ENCODE measurements around the gene RHBDD2.
"Not testable (repeated sequence)": the region's sequence is repeated elsewhere in the genome, so short reads cannot be mapped to it uniquely, and the experiment has no call there.

The RHBDD2 gene

DNA sequence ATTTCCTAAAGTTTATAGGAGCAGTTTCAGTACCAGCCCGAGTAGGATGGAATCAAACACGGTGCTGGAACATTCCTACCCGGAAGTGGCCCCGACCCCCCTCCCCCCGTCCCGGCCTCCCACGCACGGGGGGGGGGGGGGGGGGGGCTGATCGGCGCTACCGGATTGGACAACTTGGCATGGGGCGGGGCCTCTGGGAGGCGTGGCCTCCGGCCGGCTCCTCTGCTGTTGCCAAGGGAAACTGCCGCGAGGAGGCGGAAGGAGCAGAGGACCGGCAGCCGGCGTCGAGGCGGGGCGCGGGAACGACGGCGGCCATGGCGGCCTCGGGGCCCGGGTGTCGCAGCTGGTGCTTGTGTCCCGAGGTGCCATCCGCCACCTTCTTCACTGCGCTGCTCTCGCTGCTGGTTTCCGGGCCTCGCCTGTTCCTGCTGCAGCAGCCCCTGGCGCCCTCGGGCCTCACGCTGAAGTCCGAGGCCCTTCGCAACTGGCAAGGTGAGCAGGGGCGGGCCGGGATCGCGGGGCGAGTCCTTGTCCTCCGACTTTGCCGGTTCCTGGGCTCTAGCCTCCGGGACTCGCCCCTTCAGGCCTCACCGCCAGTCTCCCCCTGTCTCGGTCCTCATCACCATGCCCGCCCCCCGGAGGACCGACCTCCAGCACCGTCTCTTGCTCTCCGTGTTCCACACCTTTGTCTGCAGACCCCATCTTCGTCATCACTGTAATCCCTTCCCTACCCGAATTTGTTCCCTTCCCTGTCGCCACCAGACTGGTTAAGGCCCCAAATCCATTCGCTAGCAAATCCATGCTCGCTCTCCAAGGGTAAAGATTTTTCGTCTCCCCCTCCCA, at the start of gene RHBDD2:
TSS of gene RHBDD2 (plus strand) at position 266 of the 843 bp plus-strand sequence. CDS start at position 315, 49 bp downstream.
- DNase-seq (ENCODE audit: low spot score): peak; percentile 99

DNA sequence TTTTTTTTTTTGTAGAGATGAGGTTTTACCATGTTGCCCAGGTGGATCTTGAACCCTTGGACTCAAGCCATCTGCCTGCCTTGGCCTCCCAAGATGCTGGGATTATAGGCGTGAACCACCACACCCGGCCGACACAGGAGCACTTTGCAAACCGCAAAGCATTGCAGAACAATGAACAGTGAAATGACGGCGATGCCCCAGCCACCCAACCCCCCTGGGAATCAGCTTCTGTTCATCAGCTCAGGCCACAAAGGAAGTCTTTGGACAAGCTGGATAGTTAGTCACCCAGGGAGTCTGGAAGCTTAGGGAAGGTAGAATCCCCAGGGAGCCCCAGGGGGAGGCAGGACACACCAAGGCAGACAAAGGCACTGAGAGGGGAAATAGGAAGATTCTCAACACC, 49.2 kb upstream of the RHBDD2 start:
- not testable (repeated sequence) for DNase-seq (ENCODE audit: low spot score)

DNA sequence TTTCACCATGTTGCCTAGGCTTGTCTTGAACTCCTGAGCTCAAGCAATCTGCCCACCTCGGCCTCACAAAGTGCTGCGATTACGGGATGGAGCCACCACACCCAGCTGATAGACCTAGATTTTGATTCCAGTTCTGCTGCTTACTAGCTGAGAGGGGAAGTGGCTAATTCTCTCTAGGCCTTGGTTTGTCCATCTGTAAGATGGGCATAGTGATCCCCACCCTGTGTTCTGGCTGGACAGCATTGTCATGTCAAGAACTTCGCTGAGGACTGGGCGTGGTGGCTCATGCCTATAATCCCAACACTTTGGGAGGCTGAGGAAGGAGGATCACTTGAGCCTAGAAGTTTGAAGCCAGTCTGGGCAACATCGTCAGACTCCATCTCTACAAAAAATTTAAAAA, 47.9 kb upstream of the RHBDD2 start:
- DNase-seq (ENCODE audit: low spot score): no peak

DNA sequence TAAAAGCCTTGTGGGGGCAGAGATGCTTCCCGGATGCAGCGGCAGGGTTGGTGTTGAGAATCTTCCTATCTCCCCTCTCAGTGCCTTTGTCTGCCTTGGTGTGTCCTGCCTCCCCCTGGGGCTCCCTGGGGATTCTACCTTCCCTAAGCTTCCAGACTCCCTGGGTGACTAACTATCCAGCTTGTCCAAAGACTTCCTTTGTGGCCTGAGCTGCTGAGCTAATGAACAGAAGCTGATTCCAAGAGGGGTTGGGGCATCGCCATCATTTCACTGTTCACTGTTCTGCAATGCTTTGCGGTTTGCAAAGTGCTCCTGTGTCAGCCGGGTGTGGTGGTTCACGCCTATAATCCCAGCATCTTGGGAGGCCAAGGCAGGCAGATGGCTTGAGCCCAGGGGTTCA, 45.2 kb upstream of the RHBDD2 start:
- not testable (repeated sequence) for DNase-seq (ENCODE audit: low spot score)

DNA sequence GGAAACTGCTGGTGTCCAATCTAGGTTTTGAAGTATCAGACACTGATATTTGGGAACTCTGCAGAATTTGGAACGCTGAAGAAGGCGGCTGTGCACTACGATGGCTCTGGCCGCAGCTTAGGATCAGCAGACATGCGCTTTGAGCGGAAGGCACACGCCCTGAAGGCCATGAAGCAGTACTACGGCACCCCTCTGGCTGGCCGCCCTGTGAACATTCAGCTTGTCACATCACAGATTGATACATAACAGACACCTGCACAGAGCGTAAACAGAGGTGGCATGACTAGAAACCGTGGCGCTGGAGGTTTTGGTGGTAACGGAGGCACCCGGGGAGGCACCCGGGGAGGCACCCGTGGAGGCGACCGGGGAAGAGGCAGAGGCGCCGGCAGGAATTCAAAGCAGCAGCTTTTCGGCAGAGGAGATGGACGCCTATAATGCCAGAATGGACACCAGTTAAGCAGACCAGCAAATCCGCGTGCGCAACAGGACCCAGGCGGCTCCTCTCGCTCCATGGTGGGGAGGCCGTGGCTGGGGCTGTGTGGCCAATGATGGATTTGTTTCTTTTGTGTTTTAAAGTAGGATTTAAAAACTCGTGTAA, 43.0 kb upstream of the RHBDD2 start:
- no peak for DNase-seq (ENCODE audit: low spot score)

DNA sequence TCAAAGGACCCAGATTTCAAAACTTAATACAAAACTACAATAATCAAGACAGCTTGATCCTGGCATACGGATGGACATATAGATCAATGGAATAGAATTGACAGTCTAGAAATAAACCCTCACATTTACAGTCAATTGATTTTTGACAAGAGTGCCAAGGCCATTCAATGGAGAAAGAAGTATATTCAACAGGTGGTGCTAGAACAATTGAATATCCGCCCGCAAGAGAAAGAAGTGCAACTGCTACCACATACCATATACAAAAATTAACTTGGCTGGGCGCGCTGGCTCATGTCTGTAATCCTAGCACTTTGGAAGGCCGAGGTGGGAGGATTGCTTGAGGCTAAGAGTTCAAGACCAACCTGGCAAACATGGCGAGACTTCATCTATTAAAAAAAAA, 42.0 kb upstream of the RHBDD2 start:
- DNase-seq (ENCODE audit: low spot score): no peak

DNA sequence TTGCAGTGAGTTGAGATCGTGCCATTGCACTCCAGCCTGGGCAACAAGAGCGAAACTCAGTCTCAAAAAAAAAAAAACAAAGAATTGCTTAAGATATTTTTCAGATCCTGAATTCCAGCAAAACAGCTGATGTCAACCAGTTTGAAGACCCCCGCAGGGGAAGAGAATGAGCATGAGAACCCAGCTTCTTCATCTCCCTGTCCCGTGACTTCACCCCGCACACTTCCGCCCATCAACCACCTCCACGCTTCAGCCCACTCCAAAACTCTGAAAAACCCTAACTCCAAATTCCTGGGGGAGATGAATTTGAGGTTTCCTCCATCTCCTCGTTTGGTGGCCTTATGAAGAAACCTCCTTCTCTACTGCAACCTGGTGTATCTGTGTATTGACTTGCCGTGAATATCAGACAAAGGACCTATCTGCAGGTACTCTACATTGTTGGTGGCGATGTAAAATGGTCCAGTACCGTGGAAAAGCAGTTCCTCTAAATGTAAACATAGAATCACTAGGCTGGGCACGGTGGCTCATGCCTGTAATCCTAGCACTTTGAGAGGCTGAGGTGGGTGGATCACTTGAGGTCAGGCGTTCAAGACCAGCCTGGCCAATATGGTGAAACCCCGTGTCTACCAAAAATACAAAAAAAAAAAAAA, 40.4 kb upstream of the RHBDD2 start:
- DNase-seq (ENCODE audit: low spot score): not testable (repeated sequence)

DNA sequence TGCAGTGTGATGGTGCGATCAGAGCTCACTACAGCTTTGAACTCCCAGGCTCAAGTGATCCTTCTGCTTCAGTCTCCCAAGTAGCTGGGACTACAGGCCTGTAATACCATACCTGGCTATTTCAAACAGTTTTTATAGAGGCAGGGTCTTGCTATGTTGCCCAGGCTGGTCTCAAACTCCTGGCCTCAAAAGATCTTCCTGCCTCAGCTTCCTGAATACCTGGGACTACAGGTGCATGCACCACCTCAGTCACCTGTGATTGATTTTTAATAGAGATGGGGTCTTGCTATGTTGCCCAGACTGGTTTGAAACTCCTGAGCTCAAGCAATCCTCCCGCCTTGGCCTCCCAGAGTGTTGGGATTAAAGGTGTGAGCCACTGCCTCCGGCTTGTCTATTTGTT, 38.8 kb upstream of the RHBDD2 start:
- no peak for DNase-seq (ENCODE audit: low spot score)

DNA sequence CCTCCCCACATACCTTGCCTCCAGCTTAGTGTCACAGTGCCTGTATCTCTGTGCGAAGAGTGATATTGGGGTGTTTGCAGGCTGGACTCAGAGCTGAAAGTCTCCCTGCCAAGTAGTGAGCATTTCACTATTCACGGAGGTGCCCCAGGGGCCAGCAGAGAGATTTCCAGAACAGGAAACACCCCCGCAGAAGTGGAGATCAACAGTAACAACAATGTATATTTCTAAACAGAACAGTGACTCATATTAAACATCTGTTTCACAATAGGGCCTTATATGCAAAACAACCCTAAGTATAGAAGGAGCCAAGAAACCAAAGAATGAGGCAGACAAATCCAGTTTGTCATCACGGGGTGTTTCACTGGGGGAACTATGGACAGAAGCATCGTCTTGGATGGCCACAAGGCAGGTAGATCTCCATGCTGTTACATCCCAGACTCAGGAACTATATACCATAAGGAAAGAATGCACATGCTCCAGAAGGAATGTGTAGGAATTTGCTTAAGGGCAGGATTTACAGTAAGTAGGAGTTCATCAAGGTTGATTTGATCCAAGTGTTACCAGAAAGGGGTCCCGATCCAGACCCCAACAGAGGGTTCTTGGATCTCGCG, 35.9 kb upstream of the RHBDD2 start:
- peak; percentile 64 for DNase-seq (ENCODE audit: low spot score)

- no peak for DNase-seq (ENCODE audit: low spot score)
These were observed 35.2 kb upstream of the RHBDD2 start for GRCh38 chr7:75843613-75844116.

- DNase-seq (ENCODE audit: low spot score): no peak
These were observed 34.7 kb upstream of the RHBDD2 start for GRCh38 chr7:75844158-75844557.

GRCh38 chr7:75845132-75845531, 33.7 kb upstream of the RHBDD2 start:
- DNase-seq (ENCODE audit: low spot score): not testable (repeated sequence)

DNA sequence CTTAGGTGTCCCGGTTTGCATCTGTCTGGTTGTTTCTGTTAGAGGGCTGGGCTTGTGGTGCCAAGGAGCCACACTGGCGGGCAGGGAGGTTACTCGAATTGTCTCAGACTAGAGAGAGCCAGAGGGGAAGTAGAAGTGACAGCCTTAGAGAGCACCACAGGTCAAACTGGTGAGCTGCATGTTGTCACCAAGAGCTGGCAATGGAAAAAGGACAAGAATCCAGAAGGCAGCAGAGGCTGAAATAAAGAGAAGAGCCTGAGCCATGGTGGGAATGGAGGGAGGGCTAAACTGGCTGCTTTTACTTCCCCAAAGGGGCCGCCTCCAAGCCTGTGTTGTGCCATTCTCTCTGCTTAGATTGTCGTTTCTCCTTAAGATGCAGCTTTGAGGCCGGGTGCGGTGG, 31.1 kb upstream of the RHBDD2 start:
- no peak for DNase-seq (ENCODE audit: low spot score)

DNA sequence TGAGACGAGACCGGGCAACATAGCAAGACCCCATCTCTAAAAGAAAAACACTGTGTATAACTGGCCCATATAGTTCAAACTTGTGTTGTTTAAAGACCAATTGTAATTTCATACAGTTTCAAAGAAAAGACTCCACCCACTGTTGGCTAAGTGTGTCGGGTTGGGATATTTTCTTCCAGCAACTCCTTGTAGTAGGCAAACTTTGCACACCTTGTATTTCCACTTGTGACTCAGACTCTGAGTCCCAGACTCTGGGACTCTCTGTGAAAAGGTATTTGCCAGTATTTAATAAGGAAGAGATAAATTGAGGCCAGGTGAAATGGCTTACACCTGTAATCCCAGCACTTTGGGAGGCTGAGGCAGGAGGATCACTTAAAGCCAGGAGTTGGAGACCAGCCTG, 29.3 kb upstream of the RHBDD2 start:
- no peak for DNase-seq (ENCODE audit: low spot score)

DNA sequence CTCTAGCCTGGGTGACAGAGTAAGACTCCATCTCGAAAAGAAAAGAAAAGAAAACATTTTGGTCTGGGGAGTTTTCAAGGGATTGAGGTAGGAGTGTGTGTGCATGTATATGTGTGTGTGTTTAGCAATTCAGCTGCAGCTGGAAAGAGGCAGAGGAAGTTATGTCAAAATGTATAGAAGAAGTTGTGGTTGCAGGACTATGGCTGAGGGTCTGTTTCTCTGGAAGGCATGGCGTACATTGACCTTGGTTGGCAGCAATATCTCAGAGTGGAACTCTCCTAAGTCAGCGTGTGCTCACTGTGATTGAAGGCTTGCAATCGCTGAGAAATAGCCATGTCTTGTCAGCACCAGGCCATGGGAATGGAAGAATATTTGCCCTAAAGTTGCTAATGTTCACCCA, 28.6 kb upstream of the RHBDD2 start:
- no peak for DNase-seq (ENCODE audit: low spot score)

DNA sequence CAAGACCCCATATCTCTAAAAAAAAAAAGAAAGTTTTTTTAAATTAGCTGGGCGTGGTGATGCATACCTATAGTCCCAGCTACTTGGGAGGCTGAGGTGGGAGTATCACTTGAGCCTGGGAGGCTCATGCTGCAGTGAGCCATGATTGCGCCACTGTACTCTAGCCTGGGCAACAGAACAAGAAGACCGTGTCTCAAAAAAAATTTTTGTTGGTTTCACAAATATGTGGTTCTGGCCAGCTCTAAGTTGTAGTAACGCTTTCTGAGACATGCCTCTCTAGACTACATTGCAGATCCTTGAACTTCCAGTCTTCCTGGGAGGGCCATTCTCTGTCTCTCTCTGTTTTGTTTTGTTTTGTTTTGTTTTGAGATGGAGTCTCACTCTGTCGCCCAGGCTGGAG, 24.6 kb upstream of the RHBDD2 start:
- DNase-seq (ENCODE audit: low spot score): peak; percentile 53

DNA sequence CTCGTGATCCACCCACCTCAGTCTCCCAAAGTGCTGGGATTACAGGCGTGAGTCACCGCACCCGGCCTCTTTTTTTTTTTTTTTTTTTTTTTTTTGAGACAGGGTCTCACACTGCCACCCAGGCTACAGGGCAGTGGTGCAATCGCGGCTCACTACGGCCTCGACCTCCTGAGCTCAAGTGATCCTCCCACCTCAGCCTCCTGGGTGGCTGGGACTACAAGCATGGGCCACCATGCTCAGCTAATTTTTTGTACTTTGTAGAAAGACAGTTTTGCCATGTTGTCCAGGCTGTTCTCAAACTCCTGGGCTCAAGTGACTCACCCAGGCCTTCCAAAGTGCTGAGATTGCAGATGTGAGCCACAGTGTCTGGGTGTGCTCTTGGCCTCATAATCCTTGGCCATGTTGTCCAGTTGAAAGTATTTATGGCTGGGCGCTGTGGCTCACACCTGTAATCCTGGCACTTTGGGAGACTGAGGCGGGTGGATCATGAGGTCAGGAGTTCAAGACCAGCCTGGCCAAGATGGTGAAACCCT, 24.0 kb upstream of the RHBDD2 start:
- DNase-seq (ENCODE audit: low spot score): not testable (repeated sequence)

- DNase-seq (ENCODE audit: low spot score): no peak
These were observed 22.3 kb upstream of the RHBDD2 start for GRCh38 chr7:75856536-75856935.

GRCh38 chr7:75858410-75858809, 20.4 kb upstream of the RHBDD2 start:
- no peak for DNase-seq (ENCODE audit: low spot score)

- DNase-seq (ENCODE audit: low spot score): no peak
These were observed 17.2 kb upstream of the RHBDD2 start for GRCh38 chr7:75861636-75862035.

GRCh38 chr7:75864251-75864650, 14.6 kb upstream of the RHBDD2 start:
- not testable (repeated sequence) for DNase-seq (ENCODE audit: low spot score)

- DNase-seq (ENCODE audit: low spot score): no peak
These were observed 12.7 kb upstream of the RHBDD2 start for GRCh38 chr7:75866114-75866488.
